Left lung (tissue), 10 donors: ENCODE data around the gene NENF. TPM values are rescaled to one million over a fixed set of nuclear protein-coding genes. Genes with fewer than 3 reads are reported as not detected.

ENCODE experiments used
- ATAC-seq: fragments of 200-7000 bp; cut with Tn5 transposase; one replicate; pipeline ENCODE4 v1.9.1; 2020; ENCODE audit warnings: moderate library complexity
- DNase-seq, 4 donors: peaks; one replicate each; pipeline ENCODE4 v3.0.0-alpha.2; 2013 to 2020
- H3K27ac ChIP-seq, 2 donors: fragments of 200-600 bp; sonication (generic) in 1 of 2; one replicate each; pipeline versions ENCODE4 v1.5.0 to v1.8.0; 2020 to 2021
- H3K27me3 ChIP-seq, 2 donors: fragments of 200-600 bp; sonication (generic) in 1 of 2; one replicate each; pipeline versions ENCODE4 v1.5.0 to v1.8.0; 2020 to 2021
- H3K36me3 ChIP-seq, 2 donors: fragments of 200-600 bp; sonication (generic) in 1 of 2; one replicate each; pipeline versions ENCODE4 v1.5.0 to v1.8.0; 2020 to 2021
- H3K4me1 ChIP-seq, 2 donors: fragments of 200-600 bp; one replicate each; pipeline ENCODE4 v1.8.0; 2021
- H3K4me3 ChIP-seq, 2 donors: fragments of 200-600 bp; sonication (generic) in 1 of 2; one replicate each; pipeline versions ENCODE4 v1.5.0 to v1.8.0; 2020 to 2021; ENCODE audit warnings: mild to moderate bottlenecking in 1 of 2
- H3K9me3 ChIP-seq, 2 donors: fragments of 200-600 bp; sonication (generic) in 1 of 2; one replicate each; pipeline versions ENCODE4 v1.5.0 to v1.8.0; 2020 to 2021
- CTCF ChIP-seq, 2 donors: fragments of 200-600 bp; sonication (generic) in 1 of 2; IDR thresholded peaks; one replicate each; pipeline versions ENCODE4 v1.5.0 to v1.8.0; 2021; ENCODE audit warnings: antibody characterized with exemption in 2 of 2
- intact Hi-C, 2 donors: fragments of 100-400 bp; cut with DNase I; formaldehyde crosslinking; loops; one replicate each; pipeline versions ENCODE4 v1.11.2 to v1.14.2; 2022
- polyA plus RNA-seq, 6 donors: library from polyadenylated mRNA; unstranded; fragments of 120-200 nt; gene quantifications; one replicate each; pipeline ENCODE4 v1.2.1, GENCODE V29; 2013; ENCODE audit not compliant: insufficient read length in 6 of 6
- total RNA-seq, 2 donors: library from RNA; stranded (reverse); fragmentation: NEBNext Ultra II Directional; extraction: Animal tissue kit (Norgen Biotek cat#: 25700); gene quantifications; one replicate each; pipeline ENCODE4 v1.2.1, GENCODE V29; 2021
- donor health status: DM: no; HTN: yes; CAD: no.
- donor health status: DM: no; HTN: no; CAD: no.

Gene NENF
- total and polyA plus RNA-seq, 8 donors, result 43.2 to 54.4 (median 48.1) TPM

GRCh38 chr1:212453156-212453857 lies 20.6 kb downstream of the NENF start:
- Histone ChIP-seq H3K4me1 (peaks cover 3 to 8% of the 10 kb centered on the region in 2 donors), H3K4me3 (no peak overlapping the region), H3K27me3 (no peaks in the 10 kb centered on the region), H3K36me3 (no peaks in the 10 kb centered on the region), H3K9me3 (no peaks in the 10 kb centered on the region), H3K27ac (peak overlapping the region in 1 of 2 donors; percentile 5)
- intact Hi-C loops, result loop anchor here in 1 of 2 donors (10.0 kb wide), 1 partner anchor 389 kb away; no protein-coding TSS in a partner anchor
- TF ChIP-seq CTCF (IDR thresholded peaks at IDR 0.05), result no peak
- ATAC-seq, result peak; percentile 4
- no peak for DNase-seq

- DNase-seq (no peak), ATAC-seq (no peak)
- H3K36me3 ChIP-seq, result no peaks in the 10 kb centered on the region
- TF ChIP-seq CTCF (IDR thresholded peaks at IDR 0.05), result no peak
- peaks cover 3 to 8% of the 10 kb centered on the region in 2 donors for H3K4me1 ChIP-seq
- H3K9me3 ChIP-seq, result no peaks in the 10 kb centered on the region
- intact Hi-C loops, result loop anchor here in 1 of 2 donors (10.0 kb wide), 1 partner anchor 390 kb away; no protein-coding TSS in a partner anchor
- H3K27ac ChIP-seq, result no peak overlapping the region
- H3K27me3 ChIP-seq, result no peaks in the 10 kb centered on the region
- H3K4me3 ChIP-seq, result no peak overlapping the region
Measured at GRCh38 chr1:212454741-212455140, 22.0 kb downstream of the NENF start.

GRCh38 chr1:212455401-212455800 lies 22.7 kb downstream of the NENF start:
- intact Hi-C loops, result loop anchor here in 1 of 2 donors (10.0 kb wide), 1 partner anchor 391 kb away; no protein-coding TSS in a partner anchor

GRCh38 chr1:212455803-212456528 lies 23.2 kb downstream of the NENF start:
- Histone ChIP-seq H3K27ac (no peak overlapping the region), H3K4me1 (peaks cover 3 to 8% of the 10 kb centered on the region in 2 donors)

More at GRCh38 chr1:212455401-212455800, 22.7 kb downstream of the NENF start:
- Histone ChIP-seq H3K9me3 (no peaks in the 10 kb centered on the region), H3K4me1 (peaks cover 3 to 8% of the 10 kb centered on the region in 2 donors), H3K4me3 (no peak overlapping the region), H3K36me3 (no peaks in the 10 kb centered on the region), H3K27me3 (no peaks in the 10 kb centered on the region), H3K27ac (no peak overlapping the region)
- ATAC-seq, result no peak
- TF ChIP-seq CTCF (IDR thresholded peaks at IDR 0.05), result no peak
- no peak for DNase-seq

More at GRCh38 chr1:212455803-212456528, 23.2 kb downstream of the NENF start:
- DNase-seq (peak; percentile 77 to 91 (median 86)), ATAC-seq (peak; percentile 91)
- H3K4me3 ChIP-seq, result no peak overlapping the region
- intact Hi-C loops, result loop anchor here in 1 of 2 donors (10.0 kb wide), 1 partner anchor 391 kb away; no protein-coding TSS in a partner anchor
- no peaks in the 10 kb centered on the region for H3K27me3 ChIP-seq
- H3K36me3 ChIP-seq, result no peaks in the 10 kb centered on the region
- H3K9me3 ChIP-seq, result no peaks in the 10 kb centered on the region
- peak; percentile 95 to 98 for TF ChIP-seq CTCF (IDR thresholded peaks at IDR 0.05)
